Measurements from ENCODE around the gene SLC22A2.

Gene SLC22A2

DNA sequence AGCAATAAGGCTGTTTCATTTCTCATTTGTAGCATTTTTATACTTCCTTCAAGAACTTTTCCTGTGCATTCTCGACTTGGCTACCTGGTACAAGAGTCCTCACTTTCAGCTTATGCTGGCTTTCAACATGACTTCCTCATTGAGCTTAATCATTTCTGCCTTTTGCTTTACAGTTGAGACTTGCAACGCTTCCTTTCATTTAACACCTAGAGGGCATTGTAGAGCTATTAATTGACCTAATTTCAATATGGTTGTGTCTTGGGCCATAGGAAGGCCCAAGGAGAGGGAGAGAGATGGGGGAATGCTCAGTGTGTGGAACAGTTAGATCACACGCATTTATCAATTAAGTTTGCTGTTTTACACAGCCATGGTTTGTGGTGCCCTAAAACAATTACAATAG, 37.2 kb downstream of the SLC22A2 start:
- ChIA-PET CTCF (interaction anchor here (0.7 to 1.0 kb wide), 4 partner anchors 31 to 234 kb away, joined by 3 read pairs; no protein-coding TSS in a partner anchor), POLR2A (no interaction called here)
- TF ChIP-seq, protein P1, sequence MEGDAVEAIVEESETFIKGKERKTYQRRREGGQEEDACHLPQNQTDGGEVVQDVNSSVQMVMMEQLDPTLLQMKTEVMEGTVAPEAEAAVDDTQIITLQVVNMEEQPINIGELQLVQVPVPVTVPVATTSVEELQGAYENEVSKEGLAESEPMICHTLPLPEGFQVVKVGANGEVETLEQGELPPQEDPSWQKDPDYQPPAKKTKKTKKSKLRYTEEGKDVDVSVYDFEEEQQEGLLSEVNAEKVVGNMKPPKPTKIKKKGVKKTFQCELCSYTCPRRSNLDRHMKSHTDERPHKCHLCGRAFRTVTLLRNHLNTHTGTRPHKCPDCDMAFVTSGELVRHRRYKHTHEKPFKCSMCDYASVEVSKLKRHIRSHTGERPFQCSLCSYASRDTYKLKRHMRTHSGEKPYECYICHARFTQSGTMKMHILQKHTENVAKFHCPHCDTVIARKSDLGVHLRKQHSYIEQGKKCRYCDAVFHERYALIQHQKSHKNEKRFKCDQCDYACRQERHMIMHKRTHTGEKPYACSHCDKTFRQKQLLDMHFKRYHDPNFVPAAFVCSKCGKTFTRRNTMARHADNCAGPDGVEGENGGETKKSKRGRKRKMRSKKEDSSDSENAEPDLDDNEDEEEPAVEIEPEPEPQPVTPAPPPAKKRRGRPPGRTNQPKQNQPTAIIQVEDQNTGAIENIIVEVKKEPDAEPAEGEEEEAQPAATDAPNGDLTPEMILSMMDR (IDR thresholded peaks at IDR 0.05; ENCODE audit: control extremely low read depth, extremely low read depth, low read depth, missing control alignments): no peak
- no peak for DNase-seq (ENCODE audit: extremely low spot score)

DNA sequence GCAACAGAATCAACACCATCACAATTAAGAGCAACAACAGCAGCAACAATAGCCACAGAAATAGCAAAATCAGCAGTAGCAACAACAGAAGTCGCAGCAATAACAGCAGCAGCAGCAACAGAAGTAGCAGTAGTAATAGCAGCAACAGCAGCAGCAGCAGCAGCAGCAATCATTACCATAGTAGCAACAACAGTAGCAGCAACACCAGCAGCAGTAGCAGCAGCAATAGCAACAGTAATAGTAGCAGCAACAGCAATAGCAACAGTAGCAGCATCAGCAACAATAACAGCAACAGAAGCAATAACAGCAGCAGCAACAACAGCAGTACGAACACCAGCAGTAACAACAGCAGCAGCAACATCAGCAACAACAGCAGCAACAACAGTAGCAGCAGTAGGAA, 39.8 kb downstream of the SLC22A2 start:
- ChIA-PET POLR2A (no interaction called here), CTCF (no interaction called here)
- TF ChIP-seq, protein P1 (IDR thresholded peaks at IDR 0.05; ENCODE audit: control extremely low read depth, extremely low read depth, low read depth, missing control alignments): no peak
- no peak for DNase-seq (ENCODE audit: extremely low spot score)

DNA sequence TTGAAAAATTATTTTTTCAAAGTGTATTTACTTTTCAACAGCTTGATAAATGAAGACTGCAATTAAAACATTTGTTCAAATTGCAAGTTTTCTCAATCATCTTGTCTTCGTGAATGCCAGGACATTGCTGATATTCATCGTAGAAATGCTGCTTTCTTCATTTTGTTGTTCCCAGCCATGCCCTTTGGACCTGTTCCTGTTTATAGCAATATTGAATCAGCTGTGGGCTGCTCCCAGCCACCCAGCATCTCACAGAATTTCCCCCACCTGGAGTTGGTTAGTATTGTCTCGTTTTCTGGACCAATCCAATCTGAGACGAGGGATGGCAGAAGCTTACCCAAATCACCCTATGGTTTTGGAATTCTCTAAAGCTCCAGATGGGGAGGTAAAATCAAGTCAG, 40.8 kb downstream of the SLC22A2 start:
- ChIA-PET CTCF (no interaction called here), POLR2A (no interaction called here)
- TF ChIP-seq, protein P1 (IDR thresholded peaks at IDR 0.05; ENCODE audit: control extremely low read depth, extremely low read depth, low read depth, missing control alignments): no peak
- no peak for DNase-seq (ENCODE audit: extremely low spot score)

DNA sequence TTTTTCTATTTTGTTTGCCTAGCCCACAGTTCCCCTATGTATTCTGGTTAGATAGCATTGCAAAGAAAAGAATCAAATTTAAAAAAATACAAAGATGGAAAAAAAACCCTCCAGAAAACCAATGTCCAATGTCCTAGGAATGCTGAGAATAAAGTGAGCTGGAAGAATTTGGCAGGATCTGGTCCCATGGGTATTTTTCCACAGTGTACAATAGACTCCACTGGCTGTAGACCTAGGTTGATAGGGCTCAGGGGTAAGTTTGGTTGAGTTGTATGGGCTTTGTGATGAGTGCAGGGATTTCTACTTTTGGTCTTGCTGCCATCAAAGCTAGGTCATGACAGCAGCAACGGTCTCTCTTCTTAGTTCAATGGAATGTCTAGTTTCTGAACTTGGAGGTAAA, 41.5 kb downstream of the SLC22A2 start:
- CTCF ChIA-PET: no interaction called here
- POLR2A ChIA-PET: no interaction called here
- no peak for DNase-seq (ENCODE audit: extremely low spot score)
- TF ChIP-seq, protein P1 (IDR thresholded peaks at IDR 0.05; ENCODE audit: control extremely low read depth, extremely low read depth, low read depth, missing control alignments): no peak

DNA sequence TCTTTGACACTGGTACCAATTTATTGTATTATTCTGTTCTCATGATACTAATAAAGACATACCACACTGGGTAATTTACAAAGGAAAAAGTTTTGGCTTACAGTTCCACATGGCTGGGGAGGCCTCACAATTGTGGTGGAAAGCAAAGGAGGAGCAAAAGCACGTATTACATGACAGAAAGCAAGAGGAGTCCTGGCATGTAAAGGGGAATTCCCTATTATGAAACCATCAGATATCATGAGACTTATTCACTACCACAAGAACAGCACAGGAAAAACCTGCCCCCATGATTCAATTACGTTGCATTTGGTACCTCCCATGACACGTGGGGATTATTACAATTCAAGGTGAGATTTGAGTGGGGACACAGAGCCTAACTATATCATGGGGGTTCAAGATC, 43.4 kb downstream of the SLC22A2 start:
- ChIA-PET POLR2A (no interaction called here), CTCF (no interaction called here)
- DNase-seq (ENCODE audit: extremely low spot score): no peak
- TF ChIP-seq, protein P1 (IDR thresholded peaks at IDR 0.05; ENCODE audit: control extremely low read depth, extremely low read depth, low read depth, missing control alignments): no peak

DNA sequence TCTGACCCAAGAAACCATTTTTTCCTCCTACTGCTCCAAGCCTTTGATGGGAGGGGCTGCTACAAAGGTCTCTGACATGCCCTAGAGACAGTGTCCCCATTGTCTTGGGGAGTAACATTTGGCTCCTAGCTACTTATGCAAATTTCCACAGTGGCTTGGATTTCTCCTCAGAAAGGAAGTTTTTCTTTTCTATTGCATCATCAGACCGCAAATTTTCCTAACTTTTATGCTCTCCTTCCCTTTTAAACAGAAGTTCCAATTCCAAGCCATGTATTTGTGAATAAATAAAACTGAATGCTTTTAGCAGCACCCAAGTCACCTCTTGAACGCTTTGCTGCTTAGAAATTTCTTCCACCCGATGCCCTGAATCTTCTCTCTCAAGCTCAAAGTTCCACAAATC, 51.0 kb downstream of the SLC22A2 start:
- ChIA-PET POLR2A (no interaction called here), CTCF (no interaction called here)
- TF ChIP-seq, protein P1 (IDR thresholded peaks at IDR 0.05; ENCODE audit: control extremely low read depth, extremely low read depth, low read depth, missing control alignments): no peak
- DNase-seq (ENCODE audit: extremely low spot score): no peak

DNA sequence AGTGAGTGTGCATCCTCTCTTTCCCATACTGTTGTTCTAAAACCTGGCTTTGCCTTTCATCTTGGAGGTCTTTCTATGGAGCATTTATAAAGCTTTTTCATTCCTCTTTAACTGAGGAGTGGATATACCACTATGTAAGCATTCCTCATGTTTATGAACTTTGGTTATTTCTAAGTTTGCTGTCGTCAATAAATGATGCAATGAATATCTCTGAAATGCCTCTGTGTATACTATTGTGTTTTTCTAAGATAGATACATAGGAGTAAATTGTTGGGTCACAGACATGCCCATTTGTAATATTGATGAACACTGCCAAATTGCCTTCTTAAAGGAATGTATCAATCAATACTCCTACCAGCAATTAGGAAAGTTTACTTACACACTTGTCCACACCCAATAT, 53.9 kb downstream of the SLC22A2 start:
- DNase-seq (ENCODE audit: extremely low spot score): no peak
- TF ChIP-seq, protein P1 (IDR thresholded peaks at IDR 0.05; ENCODE audit: control extremely low read depth, extremely low read depth, low read depth, missing control alignments): no peak
- ChIA-PET POLR2A (no interaction called here), CTCF (no interaction called here)

Measured in GM10248 (cell line).